A673 (cell line): ENCODE measurements around the gene GJB4. TPM values are rescaled to one million over a fixed set of nuclear protein-coding genes. Genes with fewer than 3 reads are reported as not detected.
"Not testable (repeated sequence)": the region's sequence is repeated elsewhere in the genome, so short reads cannot be mapped to it uniquely, and the experiment has no call there.

ENCODE experiments used
- BruUV-seq: library from RNA; stranded (reverse); fragments of 400-500 nt; replicated peaks from 2 replicates; lab custom pipeline; 2021; lab: Mats Ljungman, UMichigan
- CTCF ChIA-PET: fragments of 300-600 bp; sonication (Branson Sonifier 250); formaldehyde crosslinking; loops from one replicate; lab custom pipeline; 2022; ENCODE audit warnings: antibody characterized with exemption; lab: Charles Lee
- POLR2A ChIA-PET: fragments of 300-600 bp; sonication (Branson Sonifier 250); formaldehyde crosslinking; loops from one replicate; lab custom pipeline; 2022; ENCODE audit warnings: antibody characterized with exemption; ENCODE audit not compliant: low non-redundant PET; lab: Charles Lee
- DNase-seq: peaks from one replicate; pipeline ENCODE4 v3.0.0-alpha.2; 2015; ENCODE audit warnings: low spot score
- H3K27ac ChIP-seq: fragments of 200-600 bp; sonication (generic); 2 replicates; pipeline ENCODE4 v1.5.1; 2016; ENCODE audit warnings: mixed run types, low read depth, mild to moderate bottlenecking, mixed read lengths, antibody characterized with exemption, low read length; ENCODE audit not compliant: poor library complexity, severe bottlenecking
- H3K27me3 ChIP-seq: fragments of 200-600 bp; sonication (generic); replicated peaks from 2 replicates; pipeline ENCODE4 v1.6.1; 2017; ENCODE audit warnings: mixed run types, low read depth, mild to moderate bottlenecking, mixed read lengths, antibody characterized with exemption, low read length; ENCODE audit not compliant: insufficient read depth, poor library complexity
- H3K36me3 ChIP-seq: fragments of 200-600 bp; sonication (generic); 2 replicates; pipeline ENCODE4 v1.6.1; 2016; ENCODE audit warnings: mixed run types, mild to moderate bottlenecking, mixed read lengths, antibody characterized with exemption, low read length; ENCODE audit not compliant: insufficient read depth, poor library complexity, severe bottlenecking
- H3K4me1 ChIP-seq: fragments of 200-600 bp; sonication (generic); 2 replicates; pipeline ENCODE4 v1.6.1; 2017; ENCODE audit warnings: mixed run types, mild to moderate bottlenecking, mixed read lengths, antibody characterized with exemption, low read length; ENCODE audit not compliant: insufficient read depth, poor library complexity, severe bottlenecking
- H3K4me3 ChIP-seq: fragments of 200-600 bp; sonication (generic); 2 replicates; pipeline ENCODE4 v1.5.1; 2016; ENCODE audit warnings: low read depth, mixed run types, mild to moderate bottlenecking, mixed read lengths, low read length; ENCODE audit not compliant: poor library complexity, severe bottlenecking
- H3K9me3 ChIP-seq: fragments of 200-600 bp; sonication (generic); 2 replicates; pipeline ENCODE4 v1.6.1; 2016; ENCODE audit warnings: mixed run types, low read depth, mild to moderate bottlenecking, mixed read lengths, antibody characterized with exemption, low read length; ENCODE audit not compliant: poor library complexity, severe bottlenecking
- CTCF ChIP-seq: fragments of 300-800, 200-600 bp; sonication (generic); conservative IDR thresholded peaks from 2 replicates; pipeline ENCODE4 v1.5.1; 2017; ENCODE audit warnings: low read depth, mild to moderate bottlenecking, antibody characterized with exemption, low read length, moderate library complexity, mixed read lengths
- EZH2 ChIP-seq: fragments of 200-600 bp; sonication (generic); IDR thresholded peaks from 2 replicates; pipeline ENCODE4 v1.6.1; 2017; ENCODE audit warnings: borderline replicate concordance, low read depth, mild to moderate bottlenecking, mixed read lengths, antibody characterized with exemption, low read length; ENCODE audit not compliant: poor library complexity, severe bottlenecking
- intact Hi-C: fragments of 100-400 bp; cut with micrococcal nuclease; formaldehyde crosslinking; loops from one replicate; pipeline ENCODE4 v1.10.0; 2022; ENCODE audit not compliant: unreplicated experiment
- total RNA-seq: library from RNA; stranded (reverse); gene quantifications from 2 replicates; pipeline ENCODE4 v1.2.3, GENCODE V29; 2021

The GJB4 gene
- total RNA-seq, 1 experiment from 2014 or later: not detected

GRCh38 chr1:34770891-34771504 is 11.5 kb downstream of the GJB4 start:
- Histone ChIP-seq H3K9me3 (no peaks in the 10 kb centered on the region), H3K36me3 (no peaks in the 10 kb centered on the region), H3K4me1 (no peaks in the 10 kb centered on the region), H3K27me3 (no peaks in the 10 kb centered on the region), H3K4me3 (no peak overlapping the region), H3K27ac (no peak overlapping the region)
- BruUV-seq: no TSS peak
- ChIA-PET CTCF (no interaction called here), POLR2A (no interaction called here)
- no peak for DNase-seq
- TF ChIP-seq EZH2 (no peak), CTCF (no peak)
- intact Hi-C loops: no loop called here

- ChIA-PET POLR2A (interaction anchor here (0.7 kb wide), 1 partner anchor 557 kb away, joined by 7 read pairs; no protein-coding TSS in a partner anchor), CTCF (no interaction called here)
- H3K4me3 ChIP-seq: no peak overlapping the region
- H3K9me3 ChIP-seq: no peaks in the 10 kb centered on the region
- TF ChIP-seq CTCF (no peak), EZH2 (no peak)
- intact Hi-C loops: no loop called here
- no peaks in the 10 kb centered on the region for H3K27me3 ChIP-seq
- H3K27ac ChIP-seq: no peak overlapping the region
- H3K36me3 ChIP-seq: no peaks in the 10 kb centered on the region
- BruUV-seq: no TSS peak
- no peaks in the 10 kb centered on the region for H3K4me1 ChIP-seq
- DNase-seq: no peak
Measured at GRCh38 chr1:34771573-34772371, 12.2 kb downstream of the GJB4 start.

GRCh38 chr1:34773114-34773513 is 13.6 kb downstream of the GJB4 start:
- H3K36me3 ChIP-seq, H3K4me3 ChIP-seq, POLR2A ChIA-PET, CTCF ChIA-PET, H3K27ac ChIP-seq, H3K4me1 ChIP-seq, H3K27me3 ChIP-seq, intact Hi-C loops, BruUV-seq, DNase-seq, H3K9me3 ChIP-seq: not testable (repeated sequence)
